AG04450 (cell line): Measurements from ENCODE around the gene ATP8B2. TPM values are rescaled to one million over a fixed set of nuclear protein-coding genes. Genes with fewer than 3 reads are reported as not detected.

Source experiments
- CTCF ChIA-PET: fragments of 300-600, 350-600 bp; formaldehyde crosslinking; extraction: SDS; loops from one replicate; lab custom pipeline; 2022; ENCODE audit warnings: antibody characterized with exemption, inconsistent platforms; lab: Charles Lee
- POLR2A ChIA-PET: fragments of 350-600 bp; formaldehyde crosslinking; extraction: SDS; loops from one replicate; lab custom pipeline; 2021; ENCODE audit warnings: antibody characterized with exemption, inconsistent platforms; lab: Yijun Ruan, JAX
- DNase-seq: peaks from one replicate; pipeline ENCODE4 v3.0.0-alpha.2; 2011; ENCODE audit warnings: low read depth, low spot score
- H3K27ac ChIP-seq: one replicate; pipeline ENCODE4 v1.5.1; 2012; ENCODE audit warnings: low read depth, low read length, control low read depth
- H3K27me3 ChIP-seq: one replicate; pipeline ENCODE4 v1.6.0; 2012; ENCODE audit warnings: low read length; ENCODE audit not compliant: control insufficient read depth, insufficient read depth
- H3K4me3 ChIP-seq: 2 replicates; pipeline ENCODE4 v1.5.1; 2011; ENCODE audit warnings: mild to moderate bottlenecking, low read depth, low read length, control low read depth
- H3K9me3 ChIP-seq: 2 replicates; pipeline ENCODE4 v1.5.1; 2012; ENCODE audit warnings: low read length; ENCODE audit not compliant: control insufficient read depth, insufficient read depth
- CTCF ChIP-seq: IDR thresholded peaks from 2 replicates; pipeline ENCODE4 v1.5.1; 2011; ENCODE audit warnings: low read depth, low read length, control low read depth, inconsistent platforms
- polyA plus RNA-seq: library from polyadenylated mRNA; depleted of rRNA; stranded (reverse); fragments of >200 nt; gene quantifications from 2 replicates; pipeline ENCODE4 v1.2.3, GENCODE V29; 2011

Gene ATP8B2
- polyA plus RNA-seq, 1 experiment = 42.5 TPM

- Histone ChIP-seq H3K9me3 (no peaks in the 10 kb centered on the region), H3K27me3 (no peaks in the 10 kb centered on the region), H3K4me3 (no peak overlapping the region), H3K27ac (no peak overlapping the region)
- ChIA-PET CTCF (interaction anchor here (12.9 kb wide), 1 partner anchor 12 kb away, joined by 145 read pairs; no protein-coding TSS in a partner anchor), POLR2A (no interaction called here)
- DNase-seq = no peak
- no peak for TF ChIP-seq CTCF
Measured at GRCh38 chr1:154346276-154346917, 21.1 kb downstream of the ATP8B2 start.

- no peak for DNase-seq
- CTCF ChIA-PET = interaction anchor here (12.9 kb wide), 1 partner anchor 13 kb away, joined by 145 read pairs; no protein-coding TSS in a partner anchor
Measured at GRCh38 chr1:154347961-154348360, 22.6 kb downstream of the ATP8B2 start.

GRCh38 chr1:154348429-154349076 lies 23.2 kb downstream of the ATP8B2 start:
- DNase-seq = no peak
- Histone ChIP-seq H3K27ac (no peak overlapping the region), H3K9me3 (no peaks in the 10 kb centered on the region), H3K27me3 (no peaks in the 10 kb centered on the region), H3K4me3 (no peak overlapping the region)
- no peak for TF ChIP-seq CTCF
- CTCF ChIA-PET = interaction anchor here (12.9 kb wide), 1 partner anchor 14 kb away, joined by 145 read pairs; no protein-coding TSS in a partner anchor
- POLR2A ChIA-PET = no interaction called here

More at GRCh38 chr1:154347961-154348360, 22.6 kb downstream of the ATP8B2 start:
- POLR2A ChIA-PET = no interaction called here
- Histone ChIP-seq H3K27me3 (no peaks in the 10 kb centered on the region), H3K27ac (peak overlapping the region; percentile 21), H3K9me3 (no peaks in the 10 kb centered on the region), H3K4me3 (no peak overlapping the region)
- TF ChIP-seq CTCF = no peak

GRCh38 chr1:154349121-154349520 lies 23.8 kb downstream of the ATP8B2 start:
- H3K4me3 ChIP-seq = no peak overlapping the region
- ChIA-PET POLR2A (no interaction called here), CTCF (interaction anchor here (12.9 kb wide), 1 partner anchor 14 kb away, joined by 145 read pairs; no protein-coding TSS in a partner anchor)
- H3K27ac ChIP-seq = no peak overlapping the region
- H3K27me3 ChIP-seq = no peaks in the 10 kb centered on the region
- no peak for DNase-seq
- no peaks in the 10 kb centered on the region for H3K9me3 ChIP-seq
- TF ChIP-seq CTCF = no peak

- H3K4me3 ChIP-seq = no peak overlapping the region
- ChIA-PET CTCF (interaction anchor here (12.9 kb wide), 1 partner anchor 16 kb away, joined by 145 read pairs; no protein-coding TSS in a partner anchor), POLR2A (no interaction called here)
Measured at GRCh38 chr1:154350383-154350782, 25.1 kb downstream of the ATP8B2 start.

More at GRCh38 chr1:154350383-154350782, 25.1 kb downstream of the ATP8B2 start:
- DNase-seq = no peak
- peak overlapping the region; percentile 21 for H3K27ac ChIP-seq
- TF ChIP-seq CTCF = no peak
- no peaks in the 10 kb centered on the region for H3K27me3 ChIP-seq
- no peaks in the 10 kb centered on the region for H3K9me3 ChIP-seq
